Type B pancreatic cell (in vitro differentiated cells): Measurements from ENCODE around the gene RBP5. TPM values are rescaled to one million over a fixed set of nuclear protein-coding genes. Genes with fewer than 3 reads are reported as not detected.

ENCODE experiments used
- DNase-seq: peaks from one replicate; pipeline ENCODE4 v3.0.0; 2021; ENCODE audit warnings: mixed read lengths; ENCODE audit not compliant: unreplicated experiment; ENCODE audit errors: extremely low spot score
- H3K27ac Mint-ChIP-seq: 2 replicates; pipeline ENCODE4 v1.8.0; 2021; ENCODE audit warnings: mild to moderate bottlenecking, mixed read lengths
- H3K27me3 Mint-ChIP-seq: 2 replicates; pipeline ENCODE4 v1.8.0; 2021; ENCODE audit warnings: mixed read lengths
- H3K36me3 Mint-ChIP-seq: 2 replicates; pipeline ENCODE4 v1.8.0; 2021; ENCODE audit warnings: mixed read lengths
- H3K4me1 Mint-ChIP-seq: one replicate; pipeline ENCODE4 v1.8.0; 2021; ENCODE audit warnings: mixed read lengths; ENCODE audit not compliant: unreplicated experiment
- H3K4me3 Mint-ChIP-seq: 2 replicates; pipeline ENCODE4 v1.8.0; 2021; ENCODE audit warnings: mild to moderate bottlenecking, mixed read lengths
- H3K9me3 Mint-ChIP-seq: 2 replicates; pipeline ENCODE4 v1.8.0; 2021; ENCODE audit warnings: mixed read lengths
- total RNA-seq: library from RNA; stranded (reverse); gene quantifications from 2 replicates; pipeline ENCODE4 v1.2.1, GENCODE V29; 2021; ENCODE audit warnings: low replicate concordance
- TF ChIP-seq, protein P1 (sequence below): fragments of 200-600 bp; sonication (generic); conservative IDR thresholded peaks from 2 replicates; pipeline ENCODE4 v1.5.0; 2021; ENCODE audit warnings: antibody characterized with exemption, mild to moderate bottlenecking

The RBP5 gene
- total RNA-seq, 1 donor from 2014 or later, result 1.0 TPM

DNA sequence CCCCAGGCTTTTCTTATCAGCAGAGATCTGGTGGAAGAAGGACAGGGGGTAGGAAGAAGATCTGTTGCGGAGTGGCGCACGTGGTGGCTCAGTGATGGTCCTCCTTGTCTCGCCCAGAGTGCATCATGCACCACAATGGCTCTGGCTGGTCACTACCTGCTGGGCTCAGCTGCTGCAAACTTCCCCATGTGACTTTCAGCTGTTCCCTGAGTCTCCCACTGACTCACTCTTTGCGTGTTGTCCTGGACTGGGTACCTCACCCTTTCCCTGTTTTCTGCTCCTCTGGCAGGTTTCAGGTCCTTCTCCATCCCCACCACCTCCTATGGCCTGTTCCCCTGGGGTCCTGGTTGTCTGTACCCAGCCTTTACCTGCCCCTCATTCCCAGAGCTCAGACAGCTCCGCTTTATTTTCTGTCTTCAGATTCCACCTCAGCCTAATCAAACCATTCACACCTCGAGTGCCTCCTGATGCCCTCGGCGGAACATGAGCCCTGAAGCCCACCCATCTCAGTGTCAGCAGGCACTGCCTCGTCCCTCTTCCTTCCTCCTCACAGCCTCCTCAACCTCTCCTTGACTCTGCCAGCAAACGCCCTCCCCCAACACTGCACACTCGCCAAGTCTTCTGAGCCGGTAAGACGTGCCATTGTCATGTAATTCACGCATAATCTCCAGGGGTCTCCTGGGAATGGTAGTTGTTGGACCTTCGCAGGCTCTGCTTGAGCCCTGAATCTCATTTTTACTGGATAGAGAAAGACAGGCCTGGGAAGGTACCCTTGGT lies 38.3 kb downstream of the RBP5 start:
- Mint-ChIP-seq H3K27me3 (peaks cover 27% of the 10 kb centered on the region), H3K4me3 (no peak overlapping the region), H3K36me3 (no peaks in the 10 kb centered on the region), H3K9me3 (no peaks in the 10 kb centered on the region), H3K4me1 (peaks cover 10% of the 10 kb centered on the region), H3K27ac (no peak overlapping the region)
- DNase-seq, result no peak
- TF ChIP-seq, protein P1, sequence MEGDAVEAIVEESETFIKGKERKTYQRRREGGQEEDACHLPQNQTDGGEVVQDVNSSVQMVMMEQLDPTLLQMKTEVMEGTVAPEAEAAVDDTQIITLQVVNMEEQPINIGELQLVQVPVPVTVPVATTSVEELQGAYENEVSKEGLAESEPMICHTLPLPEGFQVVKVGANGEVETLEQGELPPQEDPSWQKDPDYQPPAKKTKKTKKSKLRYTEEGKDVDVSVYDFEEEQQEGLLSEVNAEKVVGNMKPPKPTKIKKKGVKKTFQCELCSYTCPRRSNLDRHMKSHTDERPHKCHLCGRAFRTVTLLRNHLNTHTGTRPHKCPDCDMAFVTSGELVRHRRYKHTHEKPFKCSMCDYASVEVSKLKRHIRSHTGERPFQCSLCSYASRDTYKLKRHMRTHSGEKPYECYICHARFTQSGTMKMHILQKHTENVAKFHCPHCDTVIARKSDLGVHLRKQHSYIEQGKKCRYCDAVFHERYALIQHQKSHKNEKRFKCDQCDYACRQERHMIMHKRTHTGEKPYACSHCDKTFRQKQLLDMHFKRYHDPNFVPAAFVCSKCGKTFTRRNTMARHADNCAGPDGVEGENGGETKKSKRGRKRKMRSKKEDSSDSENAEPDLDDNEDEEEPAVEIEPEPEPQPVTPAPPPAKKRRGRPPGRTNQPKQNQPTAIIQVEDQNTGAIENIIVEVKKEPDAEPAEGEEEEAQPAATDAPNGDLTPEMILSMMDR, result no peak

DNA sequence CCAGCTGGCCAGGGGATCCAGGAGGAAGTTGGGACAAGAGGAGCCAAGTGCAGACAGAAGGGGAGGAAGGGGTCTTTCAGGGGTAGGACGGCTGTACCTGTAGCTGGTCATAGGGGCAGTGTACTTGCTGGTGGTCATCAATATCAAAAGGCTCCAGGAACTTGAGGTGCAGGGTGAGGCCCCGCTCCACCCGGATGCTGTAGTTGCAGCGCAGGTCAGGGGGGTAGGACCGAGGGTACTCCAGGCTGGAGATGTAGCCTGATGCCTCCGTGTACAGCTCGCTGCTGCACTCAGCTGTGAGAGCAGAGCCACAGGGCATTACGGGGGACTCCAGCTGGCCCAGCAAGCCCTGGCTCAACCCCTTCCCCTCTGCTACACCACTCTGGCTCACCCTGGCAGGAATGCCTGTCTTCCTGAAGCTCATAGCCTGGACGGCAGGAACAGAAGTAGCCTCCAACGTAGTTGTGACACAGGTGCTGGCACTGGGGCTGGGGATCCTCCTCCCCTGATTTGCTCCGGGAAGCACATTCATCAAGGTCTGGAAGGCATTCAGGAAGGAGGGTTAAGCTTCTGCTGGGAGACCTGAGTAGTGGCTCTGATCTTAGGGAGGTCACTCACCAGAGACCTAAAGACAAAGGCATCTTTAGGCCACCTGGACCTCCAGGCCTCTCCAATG lies 39.4 kb downstream of the RBP5 start:
- peaks cover 10% of the 10 kb centered on the region for H3K4me1 Mint-ChIP-seq
- TF ChIP-seq, protein P1, result no peak
- no peaks in the 10 kb centered on the region for H3K36me3 Mint-ChIP-seq
- H3K27me3 Mint-ChIP-seq, result peaks cover 24% of the 10 kb centered on the region
- H3K9me3 Mint-ChIP-seq, result no peaks in the 10 kb centered on the region
- DNase-seq, result no peak
- no peak overlapping the region for H3K4me3 Mint-ChIP-seq
- no peak overlapping the region for H3K27ac Mint-ChIP-seq

DNA sequence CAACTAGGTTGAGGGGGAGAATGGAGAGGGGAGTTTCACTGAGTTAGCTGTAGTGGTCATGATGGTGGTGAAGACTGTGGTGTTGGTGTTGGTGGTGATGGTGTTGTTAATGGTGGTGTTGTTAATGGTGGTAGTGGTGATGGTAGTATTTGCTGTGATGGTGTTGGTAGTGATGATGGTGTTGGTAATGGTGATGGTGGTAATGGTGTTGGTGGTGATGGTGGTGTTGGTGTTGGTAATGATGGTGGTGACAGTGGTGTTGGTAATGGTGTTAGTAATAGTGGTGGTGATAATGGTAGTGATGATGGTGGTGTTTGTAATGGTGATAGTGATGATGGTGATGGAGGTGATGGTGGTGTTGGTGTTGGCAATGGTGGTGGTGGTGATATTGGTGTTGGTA lies 45.6 kb downstream of the RBP5 start:
- peaks cover 6% of the 10 kb centered on the region for H3K36me3 Mint-ChIP-seq
- no peaks in the 10 kb centered on the region for H3K4me1 Mint-ChIP-seq
- H3K9me3 Mint-ChIP-seq, result peaks cover 5% of the 10 kb centered on the region
- H3K4me3 Mint-ChIP-seq, result no peak overlapping the region
- H3K27ac Mint-ChIP-seq, result no peak overlapping the region
- DNase-seq, result no peak
- H3K27me3 Mint-ChIP-seq, result peaks cover 9% of the 10 kb centered on the region
- TF ChIP-seq, protein P1, result no peak

DNA sequence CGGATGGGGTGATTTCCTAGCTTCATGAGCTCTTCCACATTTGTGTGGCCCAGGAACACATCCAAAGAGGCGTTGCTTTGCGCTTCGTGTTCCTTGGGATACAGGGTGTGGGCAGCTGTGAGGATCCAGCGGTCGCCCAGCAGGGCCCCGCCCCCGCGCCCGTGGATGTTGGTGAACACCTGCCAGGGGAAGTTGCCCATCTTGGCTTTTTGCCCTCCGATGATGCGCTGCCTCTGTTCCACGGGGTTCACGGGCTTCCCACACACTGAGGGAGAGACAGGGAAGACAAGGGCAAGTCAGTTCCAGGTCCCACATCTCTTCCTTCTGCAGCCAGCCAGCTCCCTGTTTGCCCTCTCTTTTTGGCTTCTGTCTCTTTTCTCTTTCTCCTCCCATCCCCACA lies 47.7 kb downstream of the RBP5 start:
- no peak for DNase-seq
- H3K4me1 Mint-ChIP-seq, result no peaks in the 10 kb centered on the region
- no peak overlapping the region for H3K27ac Mint-ChIP-seq
- peaks cover 10% of the 10 kb centered on the region for H3K27me3 Mint-ChIP-seq
- TF ChIP-seq, protein P1, result no peak
- H3K4me3 Mint-ChIP-seq, result no peak overlapping the region
- H3K36me3 Mint-ChIP-seq, result peaks cover 6% of the 10 kb centered on the region
- H3K9me3 Mint-ChIP-seq, result peaks cover 5% of the 10 kb centered on the region

DNA sequence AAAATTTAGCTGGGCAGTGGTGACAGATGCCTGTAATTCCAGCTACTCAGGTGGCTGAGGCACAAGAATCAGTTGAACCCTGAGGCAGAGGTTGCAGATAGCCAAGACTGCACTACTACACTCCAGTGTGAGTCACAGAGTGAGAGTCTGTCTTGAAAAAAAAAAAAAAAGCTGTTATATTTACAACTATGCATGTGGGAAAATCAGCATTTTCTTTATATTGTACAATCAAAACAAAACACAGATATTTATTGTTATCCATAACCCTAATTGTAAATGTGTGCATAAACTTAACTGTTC lies 48.9 kb downstream of the RBP5 start:
- Mint-ChIP-seq H3K27me3 (peaks cover 21% of the 10 kb centered on the region), H3K9me3 (peaks cover 5% of the 10 kb centered on the region), H3K27ac (peak overlapping the region; percentile 36), H3K4me1 (no peaks in the 10 kb centered on the region), H3K36me3 (peaks cover 6% of the 10 kb centered on the region), H3K4me3 (no peak overlapping the region)
- no peak for DNase-seq
- TF ChIP-seq, protein P1, result no peak
